EL (cell line): ENCODE results near the gene AP5Z1.

Experiments used
- DNase-seq: peaks from one replicate; pipeline ENCODE4 v3.0.0-alpha.2; 2016

Gene AP5Z1

GRCh38 chr7:4768597-4769569 is 6.5 kb upstream of the AP5Z1 start:
- DNase-seq, result no peak

- DNase-seq, result no peak
Measured at GRCh38 chr7:4769761-4770160, 5.7 kb upstream of the AP5Z1 start.

- no peak for DNase-seq
Measured at GRCh38 chr7:4770886-4771285, 4.5 kb upstream of the AP5Z1 start.

- no peak for DNase-seq
Measured at GRCh38 chr7:4771737-4772136, 3.7 kb upstream of the AP5Z1 start.

GRCh38 chr7:4772306-4772705 is 3.1 kb upstream of the AP5Z1 start:
- no peak for DNase-seq

- no peak for DNase-seq
Measured at GRCh38 chr7:4774007-4774406, 1.4 kb upstream of the AP5Z1 start.

- peak; percentile 70 for DNase-seq
Measured at GRCh38 chr7:4774658-4775249, 669 bp upstream of the AP5Z1 start.

- DNase-seq, result peak; percentile 38
Measured at GRCh38 chr7:4775848-4776623, 613 bp downstream of the AP5Z1 start.

GRCh38 chr7:4779118-4779517 is 3.7 kb downstream of the AP5Z1 start:
- no peak for DNase-seq

- DNase-seq, result no peak
Measured at GRCh38 chr7:4781366-4782069, 6.1 kb downstream of the AP5Z1 start.

GRCh38 chr7:4782333-4783291 is 7.2 kb downstream of the AP5Z1 start:
- no peak for DNase-seq

- no peak for DNase-seq
Measured at GRCh38 chr7:4783292-4783652, 7.8 kb downstream of the AP5Z1 start.

GRCh38 chr7:4783762-4784351 is 8.4 kb downstream of the AP5Z1 start:
- no peak for DNase-seq

- DNase-seq, result no peak
Measured at GRCh38 chr7:4784799-4785198, 9.4 kb downstream of the AP5Z1 start.

GRCh38 chr7:4785371-4785770 is 9.9 kb downstream of the AP5Z1 start:
- no peak for DNase-seq

- no peak for DNase-seq
Measured at GRCh38 chr7:4786015-4786414, 10.6 kb downstream of the AP5Z1 start.

- no peak for DNase-seq
Measured at GRCh38 chr7:4787541-4787940, 12.1 kb downstream of the AP5Z1 start.

- DNase-seq, result no peak
Measured at GRCh38 chr7:4787947-4788626, 12.7 kb downstream of the AP5Z1 start.

- no peak for DNase-seq
Measured at GRCh38 chr7:4788627-4789189, 13.3 kb downstream of the AP5Z1 start.
